HEK293 (cell line): ENCODE results near the gene AIF1.

Experiments used
- GFI1B ChIP-seq: fragments of 450-650 bp; formaldehyde crosslinking; IDR thresholded peaks from 2 replicates; pipeline ENCODE4 v1.5.1; 2016; ENCODE audit warnings: missing biosample characterization, missing genetic modification characterization
- HOXA7 ChIP-seq: sonication (generic); formaldehyde crosslinking; IDR thresholded peaks from 2 replicates; pipeline ENCODE4 v1.8.1; 2022; ENCODE audit warnings: missing genetic modification reagents, borderline replicate concordance
- IKZF3 ChIP-seq: fragments of 450-650 bp; IDR thresholded peaks from 2 replicates; pipeline ENCODE4 v1.5.0; 2018; ENCODE audit warnings: missing biosample characterization, mild to moderate bottlenecking, missing genetic modification characterization, moderate library complexity
- KLF10 ChIP-seq: fragments of 450-650 bp; IDR thresholded peaks from 2 replicates; pipeline ENCODE4 v1.5.1; 2018; ENCODE audit warnings: missing biosample characterization, mild to moderate bottlenecking, missing genetic modification characterization
- MZF1 ChIP-seq: fragments of 450-650 bp; formaldehyde crosslinking; IDR thresholded peaks from 2 replicates; pipeline ENCODE4 v1.5.1; 2017; ENCODE audit warnings: missing biosample characterization, missing genetic modification characterization, borderline replicate concordance
- REPIN1 ChIP-seq: fragments of 450-650 bp; formaldehyde crosslinking; IDR thresholded peaks from 2 replicates; pipeline ENCODE4 v1.5.1; 2017; ENCODE audit warnings: missing biosample characterization, missing genetic modification characterization, low read depth
- SP2 ChIP-seq: fragments of 450-650 bp; formaldehyde crosslinking; IDR thresholded peaks from 2 replicates; pipeline ENCODE4 v1.5.1; 2016; ENCODE audit warnings: missing biosample characterization, missing genetic modification characterization
- TRIM28 ChIP-seq: IDR thresholded peaks from 2 replicates; pipeline ENCODE4 v1.6.1; 2011; ENCODE audit warnings: low read length, control low read depth, borderline replicate concordance
- TSHZ1 ChIP-seq: fragments of 450-650 bp; formaldehyde crosslinking; IDR thresholded peaks from 2 replicates; pipeline ENCODE4 v1.5.1; 2016; ENCODE audit warnings: missing biosample characterization, missing genetic modification characterization, borderline replicate concordance
- WT1 ChIP-seq: fragments of 450-650 bp; formaldehyde crosslinking; IDR thresholded peaks from 2 replicates; pipeline ENCODE4 v1.5.1; 2016; ENCODE audit warnings: missing biosample characterization, missing genetic modification characterization
- YY1 ChIP-seq: fragments of 450-650 bp; formaldehyde crosslinking; IDR thresholded peaks from 2 replicates; pipeline ENCODE4 v1.5.1; 2018; ENCODE audit warnings: missing biosample characterization, missing genetic modification characterization
- ZBTB48 ChIP-seq: fragments of 450-650 bp; formaldehyde crosslinking; IDR thresholded peaks from 2 replicates; pipeline ENCODE4 v1.5.1; 2016; ENCODE audit warnings: missing biosample characterization, missing genetic modification characterization
- ZBTB7A ChIP-seq: fragments of 450-650 bp; formaldehyde crosslinking; IDR thresholded peaks from 2 replicates; pipeline ENCODE4 v1.5.1; 2016; ENCODE audit warnings: low read depth, missing biosample characterization, missing genetic modification characterization
- ZNF10 ChIP-seq: fragments of 450-650 bp; formaldehyde crosslinking; IDR thresholded peaks from 2 replicates; pipeline ENCODE4 v1.5.1; 2017; ENCODE audit warnings: missing biosample characterization, missing genetic modification characterization
- ZNF114 ChIP-seq: fragments of 450-650 bp; formaldehyde crosslinking; IDR thresholded peaks from 2 replicates; pipeline ENCODE4 v1.5.0; 2017; ENCODE audit warnings: missing biosample characterization, missing genetic modification characterization
- ZNF148 ChIP-seq: fragments of 450-650 bp; formaldehyde crosslinking; IDR thresholded peaks from 2 replicates; pipeline ENCODE4 v1.5.0; 2017; ENCODE audit warnings: missing biosample characterization, missing genetic modification characterization, borderline replicate concordance
- ZNF175 ChIP-seq: fragments of 450-650 bp; formaldehyde crosslinking; IDR thresholded peaks from 2 replicates; pipeline ENCODE4 v1.5.1; 2016; ENCODE audit warnings: missing biosample characterization, missing genetic modification characterization
- ZNF248 ChIP-seq: fragments of 450-650 bp; formaldehyde crosslinking; IDR thresholded peaks from 2 replicates; pipeline ENCODE4 v1.5.1; 2017; ENCODE audit warnings: missing biosample characterization, missing genetic modification characterization
- ZNF354C ChIP-seq: fragments of 450-650 bp; formaldehyde crosslinking; IDR thresholded peaks from 2 replicates; pipeline ENCODE4 v1.5.1; 2016; ENCODE audit warnings: missing biosample characterization, missing genetic modification characterization, low read depth, borderline replicate concordance
- ZNF366 ChIP-seq: fragments of 450-650 bp; formaldehyde crosslinking; conservative IDR thresholded peaks from 2 replicates; pipeline ENCODE4 v1.5.1; 2016; ENCODE audit warnings: missing biosample characterization, missing genetic modification characterization
- ZNF596 ChIP-seq: fragments of 450-650 bp; IDR thresholded peaks from 2 replicates; pipeline ENCODE4 v1.5.0; 2018; ENCODE audit warnings: missing biosample characterization, mild to moderate bottlenecking, missing genetic modification characterization, moderate library complexity
- ZNF610 ChIP-seq: fragments of 450-650 bp; formaldehyde crosslinking; IDR thresholded peaks from 2 replicates; pipeline ENCODE4 v1.5.1; 2016; ENCODE audit warnings: missing biosample characterization, missing genetic modification characterization, borderline replicate concordance
- ZNF664 ChIP-seq: fragments of 450-650 bp; formaldehyde crosslinking; IDR thresholded peaks from 2 replicates; pipeline ENCODE4 v1.5.1; 2016; ENCODE audit warnings: missing biosample characterization, missing genetic modification characterization
- ZNF76 ChIP-seq: fragments of 450-650 bp; formaldehyde crosslinking; IDR thresholded peaks from 2 replicates; pipeline ENCODE4; 2016; ENCODE audit warnings: low read depth, missing biosample characterization, missing genetic modification characterization, borderline replicate concordance
- ZSCAN4 ChIP-seq: fragments of 450-650 bp; formaldehyde crosslinking; IDR thresholded peaks from 2 replicates; pipeline ENCODE4 v1.5.1; 2017; ENCODE audit warnings: missing biosample characterization, missing genetic modification characterization
- TF ChIP-seq, protein P1 (sequence below): fragments of 450-650 bp; formaldehyde crosslinking; IDR thresholded peaks from 2 replicates; pipeline ENCODE4 v1.5.1; 2016; ENCODE audit warnings: missing biosample characterization, missing genetic modification characterization, borderline replicate concordance

Gene AIF1

GRCh38 chr6:31580807-31581433 is 34.1 kb upstream of the AIF1 start (continued):
- TF ChIP-seq ZNF175 (tag by site-specific recombination): no peak
- no peak for TF ChIP-seq MZF1 (tag by site-specific recombination)
- peak; percentile 77; the same call in 1 of the 2 replicates for TF ChIP-seq ZBTB7A (tag by site-specific recombination)
- TF ChIP-seq TRIM28: no peak; the same call in 1 of the 2 replicates
- 0 out of 2 replicates have a peak, but pooled peaks have one; percentile 15 for TF ChIP-seq YY1 (tag by site-specific recombination)
- TF ChIP-seq, protein P1, sequence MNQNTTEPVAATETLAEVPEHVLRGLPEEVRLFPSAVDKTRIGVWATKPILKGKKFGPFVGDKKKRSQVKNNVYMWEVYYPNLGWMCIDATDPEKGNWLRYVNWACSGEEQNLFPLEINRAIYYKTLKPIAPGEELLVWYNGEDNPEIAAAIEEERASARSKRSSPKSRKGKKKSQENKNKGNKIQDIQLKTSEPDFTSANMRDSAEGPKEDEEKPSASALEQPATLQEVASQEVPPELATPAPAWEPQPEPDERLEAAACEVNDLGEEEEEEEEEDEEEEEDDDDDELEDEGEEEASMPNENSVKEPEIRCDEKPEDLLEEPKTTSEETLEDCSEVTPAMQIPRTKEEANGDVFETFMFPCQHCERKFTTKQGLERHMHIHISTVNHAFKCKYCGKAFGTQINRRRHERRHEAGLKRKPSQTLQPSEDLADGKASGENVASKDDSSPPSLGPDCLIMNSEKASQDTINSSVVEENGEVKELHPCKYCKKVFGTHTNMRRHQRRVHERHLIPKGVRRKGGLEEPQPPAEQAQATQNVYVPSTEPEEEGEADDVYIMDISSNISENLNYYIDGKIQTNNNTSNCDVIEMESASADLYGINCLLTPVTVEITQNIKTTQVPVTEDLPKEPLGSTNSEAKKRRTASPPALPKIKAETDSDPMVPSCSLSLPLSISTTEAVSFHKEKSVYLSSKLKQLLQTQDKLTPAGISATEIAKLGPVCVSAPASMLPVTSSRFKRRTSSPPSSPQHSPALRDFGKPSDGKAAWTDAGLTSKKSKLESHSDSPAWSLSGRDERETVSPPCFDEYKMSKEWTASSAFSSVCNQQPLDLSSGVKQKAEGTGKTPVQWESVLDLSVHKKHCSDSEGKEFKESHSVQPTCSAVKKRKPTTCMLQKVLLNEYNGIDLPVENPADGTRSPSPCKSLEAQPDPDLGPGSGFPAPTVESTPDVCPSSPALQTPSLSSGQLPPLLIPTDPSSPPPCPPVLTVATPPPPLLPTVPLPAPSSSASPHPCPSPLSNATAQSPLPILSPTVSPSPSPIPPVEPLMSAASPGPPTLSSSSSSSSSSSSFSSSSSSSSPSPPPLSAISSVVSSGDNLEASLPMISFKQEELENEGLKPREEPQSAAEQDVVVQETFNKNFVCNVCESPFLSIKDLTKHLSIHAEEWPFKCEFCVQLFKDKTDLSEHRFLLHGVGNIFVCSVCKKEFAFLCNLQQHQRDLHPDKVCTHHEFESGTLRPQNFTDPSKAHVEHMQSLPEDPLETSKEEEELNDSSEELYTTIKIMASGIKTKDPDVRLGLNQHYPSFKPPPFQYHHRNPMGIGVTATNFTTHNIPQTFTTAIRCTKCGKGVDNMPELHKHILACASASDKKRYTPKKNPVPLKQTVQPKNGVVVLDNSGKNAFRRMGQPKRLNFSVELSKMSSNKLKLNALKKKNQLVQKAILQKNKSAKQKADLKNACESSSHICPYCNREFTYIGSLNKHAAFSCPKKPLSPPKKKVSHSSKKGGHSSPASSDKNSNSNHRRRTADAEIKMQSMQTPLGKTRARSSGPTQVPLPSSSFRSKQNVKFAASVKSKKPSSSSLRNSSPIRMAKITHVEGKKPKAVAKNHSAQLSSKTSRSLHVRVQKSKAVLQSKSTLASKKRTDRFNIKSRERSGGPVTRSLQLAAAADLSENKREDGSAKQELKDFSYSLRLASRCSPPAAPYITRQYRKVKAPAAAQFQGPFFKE (tag by site-specific recombination): no peak
- peak; percentile 46; the same call in 1 of the 2 replicates for TF ChIP-seq IKZF3 (tag by site-specific recombination)
- no peak for TF ChIP-seq REPIN1 (tag by site-specific recombination)
- peak; percentile 24; the same call in 1 of the 2 replicates for TF ChIP-seq ZNF76
- no peak for TF ChIP-seq ZNF10 (tag by site-specific recombination)
- no peak for TF ChIP-seq ZNF248 (tag by site-specific recombination)
- TF ChIP-seq KLF10 (tag by site-specific recombination): no peak; the same call in 1 of the 2 replicates
- no peak for TF ChIP-seq ZSCAN4 (tag by site-specific recombination)
- TF ChIP-seq ZNF148 (tag by site-specific recombination): no peak
- no peak for TF ChIP-seq ZNF664 (tag by site-specific recombination)
- TF ChIP-seq ZNF610 (tag by site-specific recombination): 0 out of 2 replicates have a peak, but pooled peaks have one; percentile 70
- TF ChIP-seq ZNF354C (tag by site-specific recombination): no peak
- no peak for TF ChIP-seq WT1 (tag by site-specific recombination)
- no peak for TF ChIP-seq ZNF596 (tag by site-specific recombination)
- TF ChIP-seq TSHZ1: no peak
- no peak for TF ChIP-seq ZNF366 (tag by site-specific recombination)
- no peak for TF ChIP-seq HOXA7 (CRISPR knock-in tag)
- TF ChIP-seq ZNF114: no peak
- TF ChIP-seq SP2 (tag by site-specific recombination): peak; percentile 36; the same call in 1 of the 2 replicates
- no peak for TF ChIP-seq GFI1B (tag by site-specific recombination)
- TF ChIP-seq ZBTB48 (tag by site-specific recombination): peak; percentile 18; the same call in 1 of the 2 replicates
